KOPT-K1 (cell line): Measurements from ENCODE around the gene DYNLT5.
"Not testable (repeated sequence)": the region's sequence is repeated elsewhere in the genome, so short reads cannot be mapped to it uniquely, and the experiment has no call there.

Experiments
- H3K27ac ChIP-seq: fragments of 200-600 bp; sonication (generic); 2 replicates; pipeline ENCODE4 v1.5.1; 2016; ENCODE audit warnings: antibody characterized with exemption, mild to moderate bottlenecking, low read depth, low read length; ENCODE audit not compliant: poor library complexity, severe bottlenecking
- H3K36me3 ChIP-seq: fragments of 200-600 bp; sonication (generic); 2 replicates; pipeline ENCODE4 v1.5.1; 2017; ENCODE audit warnings: antibody characterized with exemption, mild to moderate bottlenecking, low read length, moderate library complexity; ENCODE audit not compliant: insufficient read depth
- H3K9me3 ChIP-seq: fragments of 200-600 bp; sonication (generic); 2 replicates; pipeline ENCODE4 v1.5.1; 2017; ENCODE audit warnings: antibody characterized with exemption, low read length, mild to moderate bottlenecking; ENCODE audit not compliant: insufficient read depth, poor library complexity, severe bottlenecking

Gene DYNLT5

GRCh38 chr1:66768965-66769364 lies 16.7 kb downstream of the DYNLT5 start:
- Histone ChIP-seq H3K36me3 (no peaks in the 10 kb centered on the region), H3K9me3 (no peaks in the 10 kb centered on the region), H3K27ac (no peak overlapping the region)

- H3K27ac ChIP-seq = no peak overlapping the region
- H3K9me3 ChIP-seq = no peaks in the 10 kb centered on the region
- no peaks in the 10 kb centered on the region for H3K36me3 ChIP-seq
Measured at GRCh38 chr1:66769512-66770229, 17.4 kb downstream of the DYNLT5 start.

- no peaks in the 10 kb centered on the region for H3K9me3 ChIP-seq
- no peak overlapping the region for H3K27ac ChIP-seq
- no peaks in the 10 kb centered on the region for H3K36me3 ChIP-seq
Measured at GRCh38 chr1:66770240-66770639, 18.0 kb downstream of the DYNLT5 start.

- Histone ChIP-seq H3K36me3 (no peaks in the 10 kb centered on the region), H3K9me3 (no peaks in the 10 kb centered on the region), H3K27ac (no peak overlapping the region)
Measured at GRCh38 chr1:66770694-66771093, 18.4 kb downstream of the DYNLT5 start.

- no peaks in the 10 kb centered on the region for H3K9me3 ChIP-seq
- no peaks in the 10 kb centered on the region for H3K36me3 ChIP-seq
- H3K27ac ChIP-seq = no peak overlapping the region
Measured at GRCh38 chr1:66773227-66773626, 21.0 kb downstream of the DYNLT5 start.

- Histone ChIP-seq H3K9me3 (no peaks in the 10 kb centered on the region), H3K27ac (no peak overlapping the region), H3K36me3 (no peaks in the 10 kb centered on the region)
Measured at GRCh38 chr1:66774438-66774837, 22.2 kb downstream of the DYNLT5 start.

- Histone ChIP-seq H3K9me3 (no peaks in the 10 kb centered on the region), H3K36me3 (no peaks in the 10 kb centered on the region), H3K27ac (no peak overlapping the region)
Measured at GRCh38 chr1:66775646-66776045, 23.4 kb downstream of the DYNLT5 start.

GRCh38 chr1:66777831-66778230 lies 25.6 kb downstream of the DYNLT5 start:
- H3K27ac ChIP-seq = no peak overlapping the region
- H3K9me3 ChIP-seq = no peaks in the 10 kb centered on the region
- H3K36me3 ChIP-seq = no peaks in the 10 kb centered on the region

- Histone ChIP-seq H3K36me3 (no peaks in the 10 kb centered on the region), H3K9me3 (no peaks in the 10 kb centered on the region), H3K27ac (no peak overlapping the region)
Measured at GRCh38 chr1:66778266-66778665, 26.0 kb downstream of the DYNLT5 start.

- Histone ChIP-seq H3K27ac (no peak overlapping the region), H3K9me3 (no peaks in the 10 kb centered on the region)
Measured at GRCh38 chr1:66778969-66779368, 26.7 kb downstream of the DYNLT5 start.

GRCh38 chr1:66779475-66780078 lies 27.3 kb downstream of the DYNLT5 start:
- H3K9me3 ChIP-seq = no peaks in the 10 kb centered on the region
- H3K27ac ChIP-seq = no peak overlapping the region
- H3K36me3 ChIP-seq = no peaks in the 10 kb centered on the region

More at GRCh38 chr1:66778969-66779368, 26.7 kb downstream of the DYNLT5 start:
- H3K36me3 ChIP-seq = no peaks in the 10 kb centered on the region

GRCh38 chr1:66785800-66786199 lies 33.5 kb downstream of the DYNLT5 start:
- not testable (repeated sequence) for H3K9me3 ChIP-seq, H3K27ac ChIP-seq, H3K36me3 ChIP-seq

- H3K36me3 ChIP-seq = no peaks in the 10 kb centered on the region
- H3K9me3 ChIP-seq = no peaks in the 10 kb centered on the region
- no peak overlapping the region for H3K27ac ChIP-seq
Measured at GRCh38 chr1:66787641-66788040, 35.4 kb downstream of the DYNLT5 start.

- Histone ChIP-seq H3K27ac (no peak overlapping the region), H3K36me3 (no peaks in the 10 kb centered on the region), H3K9me3 (no peaks in the 10 kb centered on the region)
Measured at GRCh38 chr1:66788231-66788939, 36.1 kb downstream of the DYNLT5 start.
